ENCODE measurements around the gene MTHFD1L. TPM values are rescaled to one million over a fixed set of nuclear protein-coding genes. Genes with fewer than 3 reads are reported as not detected.
A peak's percentile ranks its signal among the peaks of the same experiment; 100 is the strongest.

Gene MTHFD1L
- total and polyA plus RNA-seq, 2 of the 4 experiments (the other 2 are of a cell fraction), result 43.5 to 53.2 TPM

GRCh38 chr6:151136141-151136755 is 270.7 kb downstream of the MTHFD1L start:
- ChIA-PET POLR2A (ENCODE audit: unreplicated experiment) (no interaction called here), CTCF (interaction anchor here (1.0 kb wide), 1 partner anchor 13 kb away, joined by 3 read pairs; no protein-coding TSS in a partner anchor)
- Histone ChIP-seq H3K36me3 (ENCODE audit: control insufficient read depth, insufficient read depth, low read length) (no peaks in the 10 kb centered on the region), H4K91ac (ENCODE audit: insufficient read depth, low read depth, low read length) (no peak overlapping the region), H3K23ac (ENCODE audit: low read depth, low read length) (no peak overlapping the region; the same call in 1 of the 2 replicates), H4K5ac (ENCODE audit: low read depth, low read length) (no peak overlapping the region), H3K18ac (ENCODE audit: low read depth, low read length) (no peak overlapping the region), H3K9me3 (ENCODE audit: control insufficient read depth, insufficient read depth, low read length) (peaks cover 9% of the 10 kb centered on the region), H2BK120ac (ENCODE audit: low read depth, low read length) (no peak overlapping the region), H2BK20ac (ENCODE audit: low read depth, low read length) (no peak overlapping the region), H2AK5ac (ENCODE audit: low read depth, low read length) (no peak overlapping the region), H4K8ac (ENCODE audit: low read depth in 2 of 2, low read length in 2 of 2) (no peak overlapping the region), H3K27ac (ENCODE audit: insufficient read depth, low read length) (no peak overlapping the region), H4K20me1 (ENCODE audit: insufficient read depth, low read length) (no peaks in the 10 kb centered on the region), H3K4me3 (ENCODE audit: insufficient read depth, low read depth, low read length) (no peak overlapping the region), H2BK15ac (ENCODE audit: low read depth, low read length) (no peak overlapping the region), H3K27me3 (ENCODE audit: control insufficient read depth, insufficient read depth, low read length) (peaks cover 14% of the 10 kb centered on the region), H2AK9ac (replicated peaks; ENCODE audit: low read depth, low read length, poor library complexity) (no peak overlapping the region), H3K56ac (ENCODE audit: extremely low read depth, insufficient read depth, low read length) (no peak overlapping the region), H2BK5ac (ENCODE audit: low read depth, low read length, poor library complexity, severe bottlenecking) (no peak overlapping the region), H3K4me2 (ENCODE audit: low read depth, low read length) (no peak overlapping the region), H2AFZ (replicated peaks; ENCODE audit: low read length, poor library complexity) (no peak overlapping the region), H3K14ac (replicated peaks; ENCODE audit: low read depth, low read length) (no peak overlapping the region; the same call in 1 of the 2 replicates), H3K9me1 (ENCODE audit: insufficient read depth, low read length) (no peaks in the 10 kb centered on the region), H3K4ac (ENCODE audit: low read depth, low read length) (no peak overlapping the region), H3K9ac (ENCODE audit: low read depth, low read length) (no peak overlapping the region), H3K79me1 (ENCODE audit: low read depth in 1 of 2, low read length in 2 of 2) (no peaks in the 10 kb centered on the region), H3K4me1 (ENCODE audit: control insufficient read depth, insufficient read depth, low read length) (no peaks in the 10 kb centered on the region)
- ATAC-seq (ENCODE audit: low read depth), result peak; percentile 59
- DNase-seq, result no peak
- BruUV-seq (replicated peaks), result no TSS peak
- intact Hi-C loops (cut with micrococcal nuclease), result no loop called here
- 78% methylated on average over 3 of the region's 12 CpGs; no CpG with 5 or more reads in 1 of the 2 experiments for WGBS, 2 experiments (ENCODE audit: extremely low coverage in 2 of 2, insufficient read length in 1 of 2)
- no peak for TF ChIP-seq ELK1 (IDR thresholded peaks at IDR 0.05; ENCODE audit: borderline replicate concordance, low read depth, low read length)
- TF ChIP-seq RAD21 (IDR thresholded peaks at IDR 0.05; ENCODE audit: low read length), result no peak
- no peak for TF ChIP-seq POLR2A (IDR thresholded peaks at IDR 0.05; ENCODE audit: low read depth, low read length)
- no peak for TF ChIP-seq BHLHE40 (IDR thresholded peaks at IDR 0.05; ENCODE audit: low read depth, low read length)
- TF ChIP-seq CHD1 (IDR thresholded peaks at IDR 0.05; ENCODE audit: low read depth, low read length), result no peak
- no peak for TF ChIP-seq NFE2L2 (IDR thresholded peaks at IDR 0.05; ENCODE audit: low read depth, low read length)
- TF ChIP-seq SMC3 (IDR thresholded peaks at IDR 0.05; ENCODE audit: low read depth, low read length), result no peak
- TF ChIP-seq USF2 (IDR thresholded peaks at IDR 0.05; ENCODE audit: low read depth, low read length), result no peak
- no peak for TF ChIP-seq MXI1 (IDR thresholded peaks at IDR 0.05; ENCODE audit: borderline replicate concordance, low read depth, low read length)
- no peak for TF ChIP-seq CTCF (conservative IDR thresholded peaks at IDR 0.05; ENCODE audit: low read depth, low read length)
- TF ChIP-seq RCOR1 (IDR thresholded peaks at IDR 0.05; ENCODE audit: insufficient replicate concordance, low read length), result no peak
- no peak for TF ChIP-seq FOS (IDR thresholded peaks at IDR 0.05; ENCODE audit: low read depth, low read length)
- TF ChIP-seq RFX5 (IDR thresholded peaks at IDR 0.05; ENCODE audit: low read depth, low read length), result no peak
- TF ChIP-seq CEBPB (IDR thresholded peaks at IDR 0.05; ENCODE audit: low read depth, low read length), result no peak
- no peak for TF ChIP-seq MAZ (IDR thresholded peaks at IDR 0.05; ENCODE audit: borderline replicate concordance, low read depth, low read length)
- no peak for TF ChIP-seq MAFK (IDR thresholded peaks at IDR 0.05; ENCODE audit: low read depth, low read length)
- dilution Hi-C loops (cut with HindIII; ENCODE audit: low sequenced_read_pairs, unreplicated experiment), result no loop called here
- in situ Hi-C loops (cut with MboI; ENCODE audit: low sequenced_read_pairs), result no loop called here
